HG02623 (cell line): ENCODE results near the gene DPEP2NB.

Source experiments
- ATAC-seq: cut with Tn5 transposase; IDR thresholded peaks from one replicate; pipeline ENCODE4 v1.9.1; 2021; ENCODE audit warnings: moderate library complexity; ENCODE audit not compliant: unreplicated experiment

DPEP2NB gene

GRCh38 chr16:67964477-67965131, 51.1 kb downstream of the DPEP2NB start:
- no peak for ATAC-seq

- no peak for ATAC-seq
These were observed 51.9 kb downstream of the DPEP2NB start for GRCh38 chr16:67963662-67964321.
